HG03442 (cell line): Measurements from ENCODE around the gene AMTN.

ENCODE experiments used
- ATAC-seq: cut with Tn5 transposase; IDR thresholded peaks from one replicate; pipeline ENCODE4 v1.9.1; 2021; ENCODE audit warnings: mild to moderate bottlenecking, moderate library complexity; ENCODE audit not compliant: unreplicated experiment

The AMTN gene

GRCh38 chr4:70559211-70559830, 41.0 kb downstream of the AMTN start:
- peak; percentile 82 for ATAC-seq

- no peak for ATAC-seq
Measured at GRCh38 chr4:70559924-70560323, 41.6 kb downstream of the AMTN start.

GRCh38 chr4:70564033-70564432, 45.7 kb downstream of the AMTN start:
- ATAC-seq, result no peak

- no peak for ATAC-seq
Measured at GRCh38 chr4:70570796-70571195, 52.4 kb downstream of the AMTN start.

GRCh38 chr4:70571772-70572171, 53.4 kb downstream of the AMTN start:
- ATAC-seq, result no peak

GRCh38 chr4:70575964-70576363, 57.6 kb downstream of the AMTN start:
- no peak for ATAC-seq

- ATAC-seq, result no peak
Measured at GRCh38 chr4:70577220-70577927, 59.0 kb downstream of the AMTN start.

- no peak for ATAC-seq
Measured at GRCh38 chr4:70581980-70582379, 63.6 kb downstream of the AMTN start.
